A549 (cell line): ENCODE measurements around the gene ARHGAP26. TPM values are rescaled to one million over a fixed set of nuclear protein-coding genes. Genes with fewer than 3 reads are reported as not detected.

Experiments
- ATAC-seq, 2 experiments: fragments of 200-7000 bp in 1 of 2; fragments of >200 bp in 1 of 2; cut with Nextera tagmentation in 1 of 2; cut with Tn5 transposase in 1 of 2; 3 replicates each; pipeline versions ENCODE4 v1.8.0 to v1.9.1; 2018 to 2020; ENCODE audit warnings: mild to moderate bottlenecking in 1 of 2, moderate library complexity in 1 of 2
- CTCF ChIA-PET: fragments of 300-600 bp; sonication (Branson Sonifier 250); formaldehyde crosslinking; extraction: SDS; loops from one replicate; lab custom pipeline; 2021; ENCODE audit warnings: antibody characterized with exemption, inconsistent platforms; lab: Yijun Ruan, JAX
- POLR2A ChIA-PET: fragments of 350-600 bp; formaldehyde crosslinking; extraction: SDS; loops from one replicate; lab custom pipeline; 2021; ENCODE audit warnings: antibody characterized with exemption, inconsistent platforms; lab: Yijun Ruan, JAX
- DNase-seq, 2 experiments: peaks; one replicate each; pipeline versions ENCODE4 v3.0.0 to v3.0.0-alpha.2; 2011 to 2016; ENCODE audit warnings: low read depth in 1 of 2, low spot score in 1 of 2
- FAIRE-seq: peaks from 2 replicates; lab custom pipeline; 2011; peaks lifted over from hg19 to GRCh38; lab: Jason Lieb, UNC
- H3K27ac ChIP-seq, 2 experiments: fragments of >200 bp; sonication (Bioruptor Twin); formaldehyde crosslinking; 3 replicates each; pipeline ENCODE4 v1.5.1; 2016 to 2017
- H3K4me1 ChIP-seq: fragments of >200 bp; sonication (Bioruptor Twin); formaldehyde crosslinking; 3 replicates; pipeline ENCODE4 v1.6.1; 2016
- H3K4me2 ChIP-seq: fragments of >200 bp; sonication (Bioruptor Twin); formaldehyde crosslinking; 3 replicates; pipeline ENCODE4 v1.6.1; 2016
- H3K4me3 ChIP-seq: fragments of >200 bp; sonication (Bioruptor Twin); formaldehyde crosslinking; 3 replicates; pipeline ENCODE4 v1.5.1; 2016
- H3K9me3 ChIP-seq: fragments of >200 bp; sonication (Bioruptor Twin); formaldehyde crosslinking; 3 replicates; pipeline ENCODE4 v1.6.1; 2016
- CTCF ChIP-seq: fragments of >200 bp; sonication (Bioruptor Twin); formaldehyde crosslinking; IDR thresholded peaks from 3 replicates; pipeline ENCODE4 v1.5.1; 2016
- ESRRA ChIP-seq: fragments of 150-350 bp; IDR thresholded peaks from 2 replicates; pipeline ENCODE4 v1.6.1; 2014; ENCODE audit warnings: mild to moderate bottlenecking, low read length, borderline replicate concordance
- FOSB ChIP-seq: fragments of 250-450 bp; sonication (Bioruptor Pico); IDR thresholded peaks from 2 replicates; pipeline ENCODE4 v1.5.0; 2020; ENCODE audit warnings: mild to moderate bottlenecking, moderate library complexity
- FOXS1 ChIP-seq: fragments of 250-450 bp; sonication (Bioruptor Pico); IDR thresholded peaks from 2 replicates; pipeline ENCODE4 v1.5.0; 2020; ENCODE audit warnings: mild to moderate bottlenecking, moderate library complexity
- HMGXB4 ChIP-seq: fragments of 250-450 bp; sonication (Bioruptor Pico); IDR thresholded peaks from 2 replicates; pipeline ENCODE4 v1.5.0; 2021; ENCODE audit warnings: mild to moderate bottlenecking, moderate library complexity, borderline replicate concordance
- HOXA7 ChIP-seq: fragments of 250-450 bp; sonication (Bioruptor Pico); IDR thresholded peaks from 2 replicates; pipeline ENCODE4 v1.5.0; 2020; ENCODE audit warnings: mild to moderate bottlenecking, moderate library complexity
- JUN ChIP-seq, 2 experiments: fragments of >200 bp; sonication (Bioruptor Twin); formaldehyde crosslinking; IDR thresholded peaks; 2 replicates in 1 of 2; 3 replicates in 1 of 2; pipeline ENCODE4 v1.6.1; 2016 to 2017
- KDM1A ChIP-seq: fragments of 200-600 bp; sonication (generic); IDR thresholded peaks from 2 replicates; pipeline ENCODE4 v1.6.1; 2016; ENCODE audit warnings: low read depth, mild to moderate bottlenecking
- NPAS2 ChIP-seq: fragments of 250-450 bp; sonication (Bioruptor Pico); IDR thresholded peaks from 2 replicates; pipeline ENCODE4 v1.8.0; 2022; ENCODE audit warnings: mild to moderate bottlenecking, moderate library complexity, borderline replicate concordance
- POLR2A ChIP-seq: IDR thresholded peaks from 2 replicates; pipeline ENCODE4 v1.6.1; 2012; ENCODE audit warnings: mild to moderate bottlenecking, low read length
- RARB ChIP-seq: fragments of 250-450 bp; sonication (Bioruptor Pico); IDR thresholded peaks from 2 replicates; pipeline ENCODE4 v1.8.0; 2021; ENCODE audit warnings: mild to moderate bottlenecking, moderate library complexity
- RFX5 ChIP-seq: fragments of 450-650 bp; IDR thresholded peaks from 2 replicates; pipeline ENCODE4 v1.7.1; 2014; ENCODE audit warnings: antibody characterized with exemption, mild to moderate bottlenecking, moderate library complexity
- SMC3 ChIP-seq: fragments of >200 bp; sonication (Bioruptor Twin); formaldehyde crosslinking; IDR thresholded peaks from 3 replicates; pipeline ENCODE4 v1.6.1; 2018; ENCODE audit warnings: inconsistent platforms
- USF2 ChIP-seq: fragments of 450-650 bp; IDR thresholded peaks from 2 replicates; pipeline ENCODE4 v1.6.1; 2014; ENCODE audit warnings: antibody characterized with exemption
- ZC3H11A ChIP-seq: fragments of 450-650 bp; IDR thresholded peaks from 2 replicates; pipeline ENCODE4 v1.6.1; 2014; ENCODE audit warnings: antibody characterized with exemption, mild to moderate bottlenecking
- WGBS: methylation state at CpG from one replicate; pipeline ENCODE4 v1.1.6; 2017; ENCODE audit errors: missing lambda C conversion rate; 5-methylcytosine and 5-hydroxymethylcytosine counted together
- polyA plus RNA-seq, 4 experiments: library from polyadenylated mRNA; depleted of rRNA in 3 of 4; stranded (reverse); fragments of >200 nt; fragmentation: RNase III in 1 of 4; extraction: RNeasy Plus Mini Kit Qiagen cat#74134 plus additional on column Dnase treatment in 1 of 4; gene quantifications; 2 replicates in 3 of 4; 3 replicates in 1 of 4; pipeline ENCODE4 v1.2.3, GENCODE V29; 2011 to 2017
- TF ChIP-seq, protein P1 (sequence below): IDR thresholded peaks from 2 replicates; pipeline ENCODE4 v1.6.1; 2012; ENCODE audit warnings: low read depth, borderline replicate concordance
- TF ChIP-seq, protein P2 (sequence below): fragments of >200 bp; sonication (Bioruptor Twin); formaldehyde crosslinking; IDR thresholded peaks from 3 replicates; pipeline ENCODE4 v1.6.1; 2016

ARHGAP26 gene
- polyA plus RNA-seq, 2 of the 4 experiments (the other 2 are of a cell fraction): 6.6 to 19.1 TPM

DNA sequence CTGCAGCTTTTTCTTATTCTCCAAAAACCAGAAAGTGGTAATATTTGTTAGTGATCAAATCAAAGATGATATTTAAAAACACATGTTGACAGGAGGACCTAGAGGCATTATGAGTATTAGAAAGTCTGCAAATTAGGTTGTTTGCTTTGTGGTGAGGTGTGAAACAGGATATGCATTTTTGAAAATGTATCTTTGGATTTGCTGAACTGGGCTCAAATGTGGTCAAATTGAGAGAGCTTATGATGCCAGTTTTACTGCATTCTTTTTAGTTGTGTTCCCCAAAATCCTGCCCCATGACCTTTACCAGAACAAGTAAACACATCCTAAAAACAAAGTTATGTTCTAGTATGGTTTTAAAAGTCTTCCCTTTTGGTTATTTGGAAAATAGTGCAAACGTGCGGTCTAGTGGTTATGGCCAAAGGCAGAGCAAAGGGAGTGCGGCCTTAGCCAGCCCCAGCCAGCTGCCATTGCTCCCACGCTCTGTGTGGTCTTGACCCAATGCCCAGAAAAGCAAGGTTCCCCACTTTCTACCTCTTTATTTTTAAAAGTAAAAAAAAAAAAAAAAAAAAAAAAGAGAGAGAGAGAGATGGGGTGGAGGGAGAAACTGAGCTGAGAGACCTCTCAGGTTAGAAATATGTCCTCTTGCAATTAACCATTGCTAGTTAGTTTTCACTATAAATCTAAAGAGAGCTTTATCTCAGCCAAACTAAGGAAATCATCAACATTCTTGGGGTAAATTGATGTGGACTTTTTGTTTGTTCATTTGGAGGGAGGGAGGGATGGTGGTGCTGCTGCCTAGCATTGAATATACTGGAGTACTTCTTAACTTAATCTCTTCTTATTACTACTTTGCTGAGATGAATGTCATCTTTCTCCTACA lies 176.6 kb downstream of the ARHGAP26 start:
- WGBS: 89% methylated on average over 4 of the region's 4 CpGs
- CTCF ChIA-PET: interaction anchor here (0.6 to 2.1 kb wide), 4 partner anchors 12 to 626 kb away, joined by 3 to 7 read pairs (median 4); no protein-coding TSS in a partner anchor

More for the DNA sequence above, 176.6 kb downstream of the ARHGAP26 start:
- TF ChIP-seq USF2 (no peak), FOXS1 (CRISPR knock-in tag) (no peak), RFX5 (no peak), HMGXB4 (CRISPR knock-in tag) (no peak), RARB (CRISPR knock-in tag) (no peak), ESRRA (no peak), SMC3 (no peak), KDM1A (no peak), JUN (IDR thresholded peaks at IDR 0.05) (no peak), ZC3H11A (no peak), POLR2A (no peak), HOXA7 (CRISPR knock-in tag) (no peak), CTCF (no peak), NPAS2 (no peak), FOSB (no peak)
- TF ChIP-seq, protein P1, sequence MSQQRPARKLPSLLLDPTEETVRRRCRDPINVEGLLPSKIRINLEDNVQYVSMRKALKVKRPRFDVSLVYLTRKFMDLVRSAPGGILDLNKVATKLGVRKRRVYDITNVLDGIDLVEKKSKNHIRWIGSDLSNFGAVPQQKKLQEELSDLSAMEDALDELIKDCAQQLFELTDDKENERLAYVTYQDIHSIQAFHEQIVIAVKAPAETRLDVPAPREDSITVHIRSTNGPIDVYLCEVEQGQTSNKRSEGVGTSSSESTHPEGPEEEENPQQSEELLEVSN: no peak
- TF ChIP-seq, protein P2, sequence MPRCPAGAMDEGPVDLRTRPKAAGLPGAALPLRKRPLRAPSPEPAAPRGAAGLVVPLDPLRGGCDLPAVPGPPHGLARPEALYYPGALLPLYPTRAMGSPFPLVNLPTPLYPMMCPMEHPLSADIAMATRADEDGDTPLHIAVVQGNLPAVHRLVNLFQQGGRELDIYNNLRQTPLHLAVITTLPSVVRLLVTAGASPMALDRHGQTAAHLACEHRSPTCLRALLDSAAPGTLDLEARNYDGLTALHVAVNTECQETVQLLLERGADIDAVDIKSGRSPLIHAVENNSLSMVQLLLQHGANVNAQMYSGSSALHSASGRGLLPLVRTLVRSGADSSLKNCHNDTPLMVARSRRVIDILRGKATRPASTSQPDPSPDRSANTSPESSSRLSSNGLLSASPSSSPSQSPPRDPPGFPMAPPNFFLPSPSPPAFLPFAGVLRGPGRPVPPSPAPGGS: no peak
- no peak overlapping the region for H3K27ac ChIP-seq
- H3K4me2 ChIP-seq: no peak overlapping the region
- ATAC-seq (no peak), FAIRE-seq (no peak), DNase-seq (no peak)
- H3K4me3 ChIP-seq: no peak overlapping the region
- H3K4me1 ChIP-seq: peaks cover 1% of the 10 kb centered on the region; the same call in 2 of the 3 replicates
- POLR2A ChIA-PET: interaction anchor here (0.6 kb wide), 1 partner anchor 501 kb away, joined by 4 read pairs; no protein-coding TSS in a partner anchor
- H3K9me3 ChIP-seq: no peaks in the 10 kb centered on the region
